ENCODE data around the gene TBC1D3B.
"Not testable (repeated sequence)": the region's sequence is repeated elsewhere in the genome, so short reads cannot be mapped to it uniquely, and the experiment has no call there.

- TF ChIP-seq CTCF (IDR thresholded peaks at IDR 0.05; ENCODE audit: low read depth, low read length); EZH2phosphoT487 (IDR thresholded peaks at IDR 0.05; ENCODE audit: low read depth): not testable (repeated sequence)
These were observed 18.5 kb upstream of the TBC1D3B start for GRCh38 chr17:36194832-36195433.
